ENCODE data around the gene PLEKHG4B. TPM values are rescaled to one million over a fixed set of nuclear protein-coding genes. Genes with fewer than 3 reads are reported as not detected.

The PLEKHG4B gene
- total RNA-seq, 1 donor from 2014 or later, result 49.4 TPM

GRCh38 chr5:119486-120097, 27.6 kb downstream of the PLEKHG4B start:
- peaks cover 6% of the 10 kb centered on the region for H3K9me3 Mint-ChIP-seq (ENCODE audit: unreplicated experiment)
- TF ChIP-seq CTCF (IDR thresholded peaks at IDR 0.05; ENCODE audit: partially characterized antibody, unreplicated experiment), result no peak
- peaks cover 67% of the 10 kb centered on the region for H3K36me3 Mint-ChIP-seq (ENCODE audit: unreplicated experiment)
- no peaks in the 10 kb centered on the region for H3K4me1 Mint-ChIP-seq (ENCODE audit: low read depth, unreplicated experiment)
- no peak overlapping the region for H3K27ac Mint-ChIP-seq (ENCODE audit: unreplicated experiment)
- DNase-seq, result no peak
- no peaks in the 10 kb centered on the region for H3K27me3 Mint-ChIP-seq (ENCODE audit: unreplicated experiment)
- H3K4me3 Mint-ChIP-seq (ENCODE audit: unreplicated experiment), result no peak overlapping the region

DNA sequence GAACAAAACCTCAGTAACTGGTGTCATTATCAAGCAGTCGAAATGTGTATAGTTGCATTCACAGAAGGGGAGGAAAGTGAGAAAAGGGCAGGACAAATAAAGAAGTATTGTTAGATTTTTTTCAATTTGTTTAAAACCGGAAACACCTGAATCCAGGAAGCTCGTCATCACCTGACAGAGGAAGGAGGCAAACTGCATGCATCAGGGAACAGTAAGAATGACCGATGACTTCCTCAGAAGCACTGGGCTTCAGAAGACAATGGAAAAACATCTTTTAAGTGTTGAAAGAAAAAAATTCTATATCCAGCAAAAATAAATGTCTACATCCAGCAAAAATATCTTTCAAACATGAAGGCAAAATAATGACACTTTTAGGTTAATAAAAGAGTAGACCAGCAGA, 29.5 kb downstream of the PLEKHG4B start:
- H3K4me1 Mint-ChIP-seq (ENCODE audit: low read depth, unreplicated experiment), result no peaks in the 10 kb centered on the region
- no peak for DNase-seq
- H3K4me3 Mint-ChIP-seq (ENCODE audit: unreplicated experiment), result no peak overlapping the region
- no peaks in the 10 kb centered on the region for H3K27me3 Mint-ChIP-seq (ENCODE audit: unreplicated experiment)
- no peak for TF ChIP-seq CTCF (IDR thresholded peaks at IDR 0.05; ENCODE audit: partially characterized antibody, unreplicated experiment)
- H3K27ac Mint-ChIP-seq (ENCODE audit: unreplicated experiment), result no peak overlapping the region
- peaks cover 62% of the 10 kb centered on the region for H3K36me3 Mint-ChIP-seq (ENCODE audit: unreplicated experiment)
- H3K9me3 Mint-ChIP-seq (ENCODE audit: unreplicated experiment), result peaks cover 8% of the 10 kb centered on the region

- DNase-seq, result no peak
- H3K9me3 Mint-ChIP-seq (ENCODE audit: unreplicated experiment), result peaks cover 8% of the 10 kb centered on the region
- peaks cover 38% of the 10 kb centered on the region for H3K36me3 Mint-ChIP-seq (ENCODE audit: unreplicated experiment)
- H3K27ac Mint-ChIP-seq (ENCODE audit: unreplicated experiment), result no peak overlapping the region
- H3K4me1 Mint-ChIP-seq (ENCODE audit: low read depth, unreplicated experiment), result no peaks in the 10 kb centered on the region
- no peak for TF ChIP-seq CTCF (IDR thresholded peaks at IDR 0.05; ENCODE audit: partially characterized antibody, unreplicated experiment)
- H3K4me3 Mint-ChIP-seq (ENCODE audit: unreplicated experiment), result no peak overlapping the region
- H3K27me3 Mint-ChIP-seq (ENCODE audit: unreplicated experiment), result no peaks in the 10 kb centered on the region
These were observed 33.8 kb downstream of the PLEKHG4B start for GRCh38 chr5:125815-126214.

DNA sequence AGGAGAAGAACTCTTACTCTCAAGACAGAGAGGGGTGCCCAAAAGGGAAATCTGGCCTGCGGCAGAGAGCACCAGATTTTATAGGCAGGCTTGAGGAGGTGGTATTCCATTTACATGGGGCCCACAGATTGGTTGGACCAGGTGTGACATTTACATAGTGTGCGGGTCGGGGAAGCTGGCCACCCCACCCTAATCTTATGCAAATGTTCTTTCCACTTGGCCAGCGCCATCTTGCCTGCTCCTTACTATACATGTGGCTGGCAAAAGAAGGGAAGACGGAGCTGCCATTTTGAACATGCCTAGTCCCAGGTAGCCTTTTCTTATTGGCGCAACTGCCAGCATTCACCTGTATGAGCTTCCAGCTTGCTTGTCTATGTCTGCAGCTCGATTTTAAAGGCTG, 34.8 kb downstream of the PLEKHG4B start:
- H3K27me3 Mint-ChIP-seq (ENCODE audit: unreplicated experiment), result peaks cover 5% of the 10 kb centered on the region
- DNase-seq, result no peak

More for the DNA sequence above, 34.8 kb downstream of the PLEKHG4B start:
- Mint-ChIP-seq H3K4me1 (ENCODE audit: low read depth, unreplicated experiment) (no peaks in the 10 kb centered on the region), H3K27ac (ENCODE audit: unreplicated experiment) (no peak overlapping the region), H3K9me3 (ENCODE audit: unreplicated experiment) (peaks cover 5% of the 10 kb centered on the region), H3K4me3 (ENCODE audit: unreplicated experiment) (no peak overlapping the region), H3K36me3 (ENCODE audit: unreplicated experiment) (peaks cover 29% of the 10 kb centered on the region)
- TF ChIP-seq CTCF (IDR thresholded peaks at IDR 0.05; ENCODE audit: partially characterized antibody, unreplicated experiment), result no peak

All from glutamatergic neuron (in vitro differentiated cells).